ENCODE results near the gene EARS2.
"Not testable (repeated sequence)": the region's sequence is repeated elsewhere in the genome, so short reads cannot be mapped to it uniquely, and the experiment has no call there.

Gene EARS2

GRCh38 chr16:23556881-23557778 is at the start of gene EARS2, which contains the start of gene UBFD1:
Gene EARS2, minus strand, starts transcription at chr16:23557350. Its CDS starts 7 bp downstream, at chr16:23557343.
Gene UBFD1, plus strand, starts transcription at chr16:23557727. Its CDS starts 16 bp downstream, at chr16:23557743.
- DNase-seq (ENCODE audit: low spot score), result peak; percentile 98

- DNase-seq (ENCODE audit: low spot score), result peak; percentile 10
Measured at GRCh38 chr16:23597003-23597756, 40.0 kb upstream of the EARS2 start.

- peak; percentile 85 for DNase-seq (ENCODE audit: low spot score)
Measured at GRCh38 chr16:23595951-23596720, 39.0 kb upstream of the EARS2 start, which contains the start of gene NDUFAB1. Gene NDUFAB1, minus strand, starts transcription at chr16:23596316. Its CDS starts 26 bp downstream, at chr16:23596290.

- DNase-seq (ENCODE audit: low spot score), result peak; percentile 1
Measured at GRCh38 chr16:23595246-23595950, 38.2 kb upstream of the EARS2 start.

DNA sequence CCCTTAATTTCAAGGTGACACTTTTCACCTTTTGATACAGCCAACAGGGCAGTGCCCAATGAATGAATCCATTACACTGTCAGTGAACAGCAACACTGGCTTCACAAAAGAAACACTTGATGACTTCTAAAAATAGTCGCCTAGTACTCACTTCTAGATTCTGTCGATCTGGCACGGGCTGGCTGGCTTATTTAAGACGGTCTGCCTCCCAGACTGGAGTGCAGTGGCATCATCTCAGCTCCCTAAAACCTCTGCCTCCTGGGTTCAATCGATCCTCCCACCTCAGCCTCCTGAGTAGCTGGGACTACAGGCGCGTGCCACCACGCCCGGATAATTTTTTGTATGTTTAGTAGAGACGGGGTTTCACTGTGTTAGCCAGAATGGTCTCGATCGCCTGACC is 37.0 kb upstream of the EARS2 start:
- no peak for DNase-seq (ENCODE audit: low spot score)

- no peak for DNase-seq (ENCODE audit: low spot score)
Measured at GRCh38 chr16:23590181-23590580, 33.0 kb upstream of the EARS2 start.

GRCh38 chr16:23587726-23588125 is 30.6 kb upstream of the EARS2 start:
- no peak for DNase-seq (ENCODE audit: low spot score)

GRCh38 chr16:23584186-23585076 is 27.3 kb upstream of the EARS2 start:
- DNase-seq (ENCODE audit: low spot score), result no peak

- not testable (repeated sequence) for DNase-seq (ENCODE audit: low spot score)
Measured at GRCh38 chr16:23583271-23583670, 26.1 kb upstream of the EARS2 start.

GRCh38 chr16:23581764-23582163 is 24.6 kb upstream of the EARS2 start:
- no peak for DNase-seq (ENCODE audit: low spot score)

DNA sequence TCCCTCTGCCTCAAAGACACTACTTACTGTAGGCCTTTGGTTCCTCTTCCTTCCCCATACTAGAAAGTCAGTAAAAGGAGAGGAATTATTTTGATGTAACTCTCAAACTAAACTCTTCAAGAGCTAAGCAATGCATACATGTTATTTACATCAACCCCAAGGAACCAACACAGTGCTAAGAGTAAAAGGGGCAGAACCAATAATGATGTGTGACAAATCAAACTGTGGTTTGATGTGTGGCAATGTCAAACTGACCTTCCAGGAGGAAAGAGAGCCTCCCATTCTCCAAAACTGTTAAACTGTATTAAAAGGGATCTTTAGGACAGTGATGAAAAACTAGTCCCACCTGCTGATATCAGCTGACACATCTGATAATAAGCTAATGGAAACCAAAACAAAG is 23.2 kb upstream of the EARS2 start:
- no peak for DNase-seq (ENCODE audit: low spot score)

DNA sequence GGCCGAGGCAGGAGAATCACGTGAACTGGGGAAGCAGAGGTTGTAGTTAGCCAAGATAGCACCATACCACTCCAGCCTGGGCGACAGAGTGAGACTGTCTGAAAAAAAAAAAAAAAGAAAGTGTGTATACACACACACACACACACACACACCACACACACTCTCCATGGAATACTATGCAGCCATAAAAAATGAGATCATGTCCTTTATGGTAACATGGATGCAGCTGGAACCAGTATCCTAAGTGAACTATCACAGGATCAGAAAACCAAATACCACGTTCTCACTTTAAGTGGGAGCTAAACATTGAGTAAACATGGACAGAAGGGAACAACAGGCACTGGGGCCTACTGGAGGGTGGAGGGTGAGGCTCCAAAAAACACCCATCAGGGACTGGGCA is 22.2 kb upstream of the EARS2 start:
- DNase-seq (ENCODE audit: low spot score), result no peak

DNA sequence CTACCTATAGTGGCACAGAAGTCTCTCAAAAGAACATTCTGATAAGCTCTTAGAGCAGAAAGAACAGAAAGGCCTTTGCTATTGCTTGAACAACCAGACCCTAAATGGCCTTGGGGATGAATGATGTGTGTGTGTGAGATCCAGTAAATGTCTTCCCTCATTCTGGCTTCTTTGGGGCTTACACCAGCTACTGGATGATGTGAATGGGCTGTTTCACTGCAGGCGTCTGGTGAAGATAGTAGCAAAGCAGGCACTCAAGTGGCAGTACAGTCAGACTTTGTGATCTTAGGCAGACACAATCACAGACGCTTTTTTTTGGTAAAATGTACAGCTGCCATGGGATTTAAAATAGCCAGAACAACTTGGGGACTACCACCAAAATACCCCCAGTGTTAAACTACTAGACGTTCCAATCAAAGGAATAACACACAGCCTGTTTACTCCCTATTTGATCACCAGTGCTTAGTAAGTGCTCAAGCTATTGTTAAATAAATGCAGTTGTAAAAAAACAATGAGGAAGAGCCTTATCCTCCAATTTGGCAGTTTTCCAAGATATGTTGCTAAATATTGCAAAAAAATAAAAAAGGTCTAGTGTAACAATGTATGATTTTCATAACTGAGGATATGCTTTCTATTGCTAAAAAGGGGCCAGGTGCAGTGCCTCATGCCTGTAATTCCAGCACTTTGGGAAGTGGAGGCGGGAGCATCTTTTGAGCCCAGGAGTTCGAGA is 21.1 kb upstream of the EARS2 start:
- peak; percentile 47 for DNase-seq (ENCODE audit: low spot score)

- no peak for DNase-seq (ENCODE audit: low spot score)
Measured at GRCh38 chr16:23577493-23577892, 20.3 kb upstream of the EARS2 start.

GRCh38 chr16:23575834-23576233 is 18.7 kb upstream of the EARS2 start:
- no peak for DNase-seq (ENCODE audit: low spot score)

- DNase-seq (ENCODE audit: low spot score), result no peak
Measured at GRCh38 chr16:23573817-23574216, 16.7 kb upstream of the EARS2 start.

DNA sequence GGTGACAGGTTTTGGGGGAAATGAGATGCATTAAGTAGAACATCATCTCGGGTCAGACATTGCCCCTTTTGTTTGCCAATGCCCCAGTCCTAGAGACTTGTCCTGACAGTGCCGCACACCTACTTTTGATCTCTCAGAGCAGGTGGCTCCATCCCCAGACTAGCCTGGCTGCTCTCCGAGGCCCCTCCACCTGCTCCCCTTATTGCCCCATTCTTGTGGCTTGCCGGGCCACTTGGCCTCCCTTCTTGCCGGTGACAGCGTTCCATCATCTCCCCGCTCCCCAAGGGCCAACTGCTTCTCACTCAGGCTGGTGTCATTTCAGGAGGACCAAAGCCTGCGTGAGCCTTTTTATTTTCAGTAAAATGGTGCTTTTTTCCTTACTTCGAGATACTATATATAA is 15.2 kb upstream of the EARS2 start:
- DNase-seq (ENCODE audit: low spot score), result no peak

DNA sequence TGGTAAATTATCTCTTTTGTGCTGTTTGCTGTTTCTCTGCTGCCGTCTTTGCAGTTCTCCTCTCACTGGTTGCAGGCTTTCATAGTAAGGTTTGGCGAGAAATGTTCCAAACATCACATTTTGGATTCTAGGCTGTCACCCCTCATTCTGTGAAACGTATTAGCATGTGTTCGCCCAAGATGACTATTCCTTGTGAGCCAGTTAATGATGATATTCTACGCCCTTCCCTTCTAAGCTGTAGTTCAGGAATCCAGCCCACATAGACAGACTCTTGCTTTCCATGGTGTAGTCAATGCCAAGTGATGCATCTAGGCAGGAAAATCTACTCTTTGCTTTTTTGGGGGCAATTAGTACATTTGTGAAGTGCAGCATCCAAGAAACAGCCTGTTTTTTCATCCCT is 14.7 kb upstream of the EARS2 start:
- no peak for DNase-seq (ENCODE audit: low spot score)

GRCh38 chr16:23570992-23571632 is 14.0 kb upstream of the EARS2 start:
- peak; percentile 34 for DNase-seq (ENCODE audit: low spot score)
